A549 (cell line): ENCODE data around the gene ZNF362. TPM values are rescaled to one million over a fixed set of nuclear protein-coding genes. Genes with fewer than 3 reads are reported as not detected.
A peak's percentile ranks its signal among the peaks of the same experiment; 100 is the strongest.

Experiments
- ATAC-seq, 2 experiments: fragments of 200-7000 bp in 1 of 2; fragments of >200 bp in 1 of 2; cut with Nextera tagmentation in 1 of 2; cut with Tn5 transposase in 1 of 2; 3 replicates each; pipeline versions ENCODE4 v1.8.0 to v1.9.1; 2018 to 2020; ENCODE audit warnings: mild to moderate bottlenecking in 1 of 2, moderate library complexity in 1 of 2
- CTCF ChIA-PET: fragments of 300-600 bp; sonication (Branson Sonifier 250); formaldehyde crosslinking; extraction: SDS; loops from one replicate; lab custom pipeline; 2021; ENCODE audit warnings: antibody characterized with exemption, inconsistent platforms; lab: Yijun Ruan, JAX
- POLR2A ChIA-PET: fragments of 350-600 bp; formaldehyde crosslinking; extraction: SDS; loops from one replicate; lab custom pipeline; 2021; ENCODE audit warnings: antibody characterized with exemption, inconsistent platforms; lab: Yijun Ruan, JAX
- DNase-seq, 2 experiments: peaks; one replicate each; pipeline versions ENCODE4 v3.0.0 to v3.0.0-alpha.2; 2011 to 2016; ENCODE audit warnings: low read depth in 1 of 2, low spot score in 1 of 2
- FAIRE-seq: peaks from 2 replicates; lab custom pipeline; 2011; peaks lifted over from hg19 to GRCh38; lab: Jason Lieb, UNC
- H3K27ac ChIP-seq, 2 experiments: fragments of >200 bp; sonication (Bioruptor Twin); formaldehyde crosslinking; 3 replicates each; pipeline ENCODE4 v1.5.1; 2016 to 2017
- H3K4me1 ChIP-seq: fragments of >200 bp; sonication (Bioruptor Twin); formaldehyde crosslinking; 3 replicates; pipeline ENCODE4 v1.6.1; 2016
- H3K4me2 ChIP-seq: fragments of >200 bp; sonication (Bioruptor Twin); formaldehyde crosslinking; 3 replicates; pipeline ENCODE4 v1.6.1; 2016
- H3K4me3 ChIP-seq: fragments of >200 bp; sonication (Bioruptor Twin); formaldehyde crosslinking; 3 replicates; pipeline ENCODE4 v1.5.1; 2016
- H3K9me3 ChIP-seq: fragments of >200 bp; sonication (Bioruptor Twin); formaldehyde crosslinking; 3 replicates; pipeline ENCODE4 v1.6.1; 2016
- EHF ChIP-seq: fragments of 250-450 bp; sonication (Bioruptor Pico); IDR thresholded peaks from 2 replicates; pipeline ENCODE4 v1.5.0; 2020; ENCODE audit warnings: mild to moderate bottlenecking
- EHMT2 ChIP-seq: fragments of 200-600 bp; sonication (generic); IDR thresholded peaks from 2 replicates; pipeline ENCODE4 v1.6.1; 2016; ENCODE audit warnings: antibody characterized with exemption, low read depth, mild to moderate bottlenecking, moderate library complexity
- FOSB ChIP-seq: fragments of 250-450 bp; sonication (Bioruptor Pico); IDR thresholded peaks from 2 replicates; pipeline ENCODE4 v1.5.0; 2020; ENCODE audit warnings: mild to moderate bottlenecking, moderate library complexity
- FOSL2 ChIP-seq, 2 experiments: fragments of 450-650 bp in 1 of 2; fragments of >200 bp in 1 of 2; sonication (Bioruptor Twin) in 1 of 2; formaldehyde crosslinking; IDR thresholded peaks; 2 replicates each; pipeline versions ENCODE4 v1.5.0 to v1.6.1; 2016 to 2020; ENCODE audit warnings: mild to moderate bottlenecking in 1 of 2, moderate library complexity in 1 of 2
- FOXS1 ChIP-seq: fragments of 250-450 bp; sonication (Bioruptor Pico); IDR thresholded peaks from 2 replicates; pipeline ENCODE4 v1.5.0; 2020; ENCODE audit warnings: mild to moderate bottlenecking, moderate library complexity
- HOXB13 ChIP-seq: fragments of 250-450 bp; sonication (Bioruptor Pico); IDR thresholded peaks from 2 replicates; pipeline ENCODE4 v1.5.0; 2020; ENCODE audit warnings: low read depth, mild to moderate bottlenecking, moderate library complexity
- HOXB5 ChIP-seq: fragments of 250-450 bp; sonication (Bioruptor Pico); IDR thresholded peaks from 2 replicates; pipeline ENCODE4 v1.5.0; 2020; ENCODE audit warnings: mild to moderate bottlenecking, moderate library complexity
- JUN ChIP-seq, 2 experiments: fragments of >200 bp; sonication (Bioruptor Twin); formaldehyde crosslinking; IDR thresholded peaks; 2 replicates in 1 of 2; 3 replicates in 1 of 2; pipeline ENCODE4 v1.6.1; 2016 to 2017
- KDM1A ChIP-seq: fragments of 200-600 bp; sonication (generic); IDR thresholded peaks from 2 replicates; pipeline ENCODE4 v1.6.1; 2016; ENCODE audit warnings: low read depth, mild to moderate bottlenecking
- POLR2AphosphoS2 ChIP-seq: conservative IDR thresholded peaks from 2 replicates; pipeline ENCODE4 v1.6.1; 2012; ENCODE audit warnings: low read length, improper control_type of control experiment, inconsistent platforms
- RCOR1 ChIP-seq: fragments of 150-350 bp; IDR thresholded peaks from 2 replicates; pipeline ENCODE4 v1.6.1; 2014; ENCODE audit warnings: antibody characterized with exemption, low read length, low read depth
- RFX5 ChIP-seq: fragments of 450-650 bp; IDR thresholded peaks from 2 replicates; pipeline ENCODE4 v1.7.1; 2014; ENCODE audit warnings: antibody characterized with exemption, mild to moderate bottlenecking, moderate library complexity
- SREBF2 ChIP-seq: fragments of 450-650 bp; IDR thresholded peaks from 2 replicates; pipeline ENCODE4 v1.6.1; 2014; ENCODE audit warnings: mild to moderate bottlenecking, moderate library complexity
- TFCP2L1 ChIP-seq: fragments of 250-450 bp; sonication (Bioruptor Pico); IDR thresholded peaks from 2 replicates; pipeline ENCODE4 v1.5.0; 2021; ENCODE audit warnings: mild to moderate bottlenecking
- TP53 ChIP-seq: fragments of 250-450 bp; sonication (Bioruptor Pico); IDR thresholded peaks from 2 replicates; pipeline ENCODE4 v1.5.0; 2021; ENCODE audit warnings: mild to moderate bottlenecking, moderate library complexity
- ZFP36 ChIP-seq: fragments of 450-650 bp; IDR thresholded peaks from 2 replicates; pipeline ENCODE4 v1.6.1; 2014; ENCODE audit warnings: borderline replicate concordance; ENCODE audit not compliant: partially characterized antibody
- ZSCAN20 ChIP-seq: fragments of 250-450 bp; sonication (Bioruptor Pico); IDR thresholded peaks from 2 replicates; pipeline ENCODE4 v1.8.0; 2022; ENCODE audit warnings: mild to moderate bottlenecking, moderate library complexity
- WGBS: methylation state at CpG from one replicate; pipeline ENCODE4 v1.1.6; 2017; ENCODE audit errors: missing lambda C conversion rate; 5-methylcytosine and 5-hydroxymethylcytosine counted together
- polyA plus RNA-seq, 4 experiments: library from polyadenylated mRNA; depleted of rRNA in 3 of 4; stranded (reverse); fragments of >200 nt; fragmentation: RNase III in 1 of 4; extraction: RNeasy Plus Mini Kit Qiagen cat#74134 plus additional on column Dnase treatment in 1 of 4; gene quantifications; 2 replicates in 3 of 4; 3 replicates in 1 of 4; pipeline ENCODE4 v1.2.3, GENCODE V29; 2011 to 2017
- TF ChIP-seq, protein P1 (sequence below): fragments of 150-350 bp; IDR thresholded peaks from 2 replicates; pipeline ENCODE4 v1.6.1; 2014; ENCODE audit warnings: low read depth, mild to moderate bottlenecking, low read length
- TF ChIP-seq, protein P2 (sequence below): fragments of >200 bp; sonication (Bioruptor Twin); formaldehyde crosslinking; IDR thresholded peaks from 3 replicates; pipeline ENCODE4 v1.6.1; 2016
- TF ChIP-seq, protein P3 (sequence below): IDR thresholded peaks from 2 replicates; pipeline ENCODE4 v1.6.1; 2012

ZNF362 gene
- polyA plus RNA-seq, 2 of the 4 experiments (the other 2 are of a cell fraction), result 4.8 to 7.9 TPM

DNA sequence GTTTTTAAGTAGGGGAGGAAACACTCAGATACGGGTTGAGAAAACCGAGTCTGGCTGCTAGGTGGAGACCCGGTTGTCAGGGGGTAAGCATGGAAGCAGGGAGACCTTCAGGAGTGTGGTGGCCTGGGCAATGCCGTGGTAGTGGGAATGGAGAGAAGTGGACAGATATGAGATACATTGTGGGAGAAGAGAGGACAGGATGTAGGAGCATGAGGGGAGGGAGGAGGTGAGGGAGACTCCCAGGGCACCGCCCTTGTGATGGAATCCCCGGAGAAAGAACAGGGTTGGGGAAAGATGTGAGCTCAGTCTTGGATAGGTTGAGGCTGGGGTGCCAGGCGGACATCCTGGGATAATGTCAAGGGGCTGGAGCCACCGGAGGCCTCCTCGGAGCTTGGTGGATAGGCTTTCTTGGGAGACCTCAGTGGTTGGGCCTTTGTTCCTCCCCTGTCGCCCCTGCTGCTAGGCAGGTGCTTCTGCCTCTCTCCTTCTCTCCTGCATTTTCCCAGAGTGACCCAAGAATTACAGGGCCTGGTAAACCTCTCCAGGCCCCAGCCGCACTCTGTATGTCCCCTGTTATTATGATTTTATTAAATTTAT, 21.3 kb downstream of the ZNF362 start:
- Histone ChIP-seq H3K4me3 (no peak overlapping the region), H3K4me1 (no peaks in the 10 kb centered on the region), H3K4me2 (no peak overlapping the region), H3K27ac (no peak overlapping the region), H3K9me3 (no peaks in the 10 kb centered on the region)
- WGBS, result 94% methylated on average over 11 of the region's 11 CpGs
- POLR2A ChIA-PET, result no interaction called here
- CTCF ChIA-PET, result interaction anchor here (1.4 kb wide), 2 partner anchors 17 to 18 kb away, joined by 3 read pairs; no protein-coding TSS in a partner anchor
- TF ChIP-seq, protein P1, sequence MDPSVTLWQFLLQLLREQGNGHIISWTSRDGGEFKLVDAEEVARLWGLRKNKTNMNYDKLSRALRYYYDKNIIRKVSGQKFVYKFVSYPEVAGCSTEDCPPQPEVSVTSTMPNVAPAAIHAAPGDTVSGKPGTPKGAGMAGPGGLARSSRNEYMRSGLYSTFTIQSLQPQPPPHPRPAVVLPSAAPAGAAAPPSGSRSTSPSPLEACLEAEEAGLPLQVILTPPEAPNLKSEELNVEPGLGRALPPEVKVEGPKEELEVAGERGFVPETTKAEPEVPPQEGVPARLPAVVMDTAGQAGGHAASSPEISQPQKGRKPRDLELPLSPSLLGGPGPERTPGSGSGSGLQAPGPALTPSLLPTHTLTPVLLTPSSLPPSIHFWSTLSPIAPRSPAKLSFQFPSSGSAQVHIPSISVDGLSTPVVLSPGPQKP, result no peak
- no peak for TF ChIP-seq TFCP2L1 (CRISPR knock-in tag)
- no peak for TF ChIP-seq FOXS1 (CRISPR knock-in tag)
- TF ChIP-seq, protein P2, sequence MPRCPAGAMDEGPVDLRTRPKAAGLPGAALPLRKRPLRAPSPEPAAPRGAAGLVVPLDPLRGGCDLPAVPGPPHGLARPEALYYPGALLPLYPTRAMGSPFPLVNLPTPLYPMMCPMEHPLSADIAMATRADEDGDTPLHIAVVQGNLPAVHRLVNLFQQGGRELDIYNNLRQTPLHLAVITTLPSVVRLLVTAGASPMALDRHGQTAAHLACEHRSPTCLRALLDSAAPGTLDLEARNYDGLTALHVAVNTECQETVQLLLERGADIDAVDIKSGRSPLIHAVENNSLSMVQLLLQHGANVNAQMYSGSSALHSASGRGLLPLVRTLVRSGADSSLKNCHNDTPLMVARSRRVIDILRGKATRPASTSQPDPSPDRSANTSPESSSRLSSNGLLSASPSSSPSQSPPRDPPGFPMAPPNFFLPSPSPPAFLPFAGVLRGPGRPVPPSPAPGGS, result no peak
- no peak for TF ChIP-seq ZSCAN20 (CRISPR knock-in tag)
- DNase-seq, result no peak
- ATAC-seq, result no peak
- FAIRE-seq, result no peak

DNA sequence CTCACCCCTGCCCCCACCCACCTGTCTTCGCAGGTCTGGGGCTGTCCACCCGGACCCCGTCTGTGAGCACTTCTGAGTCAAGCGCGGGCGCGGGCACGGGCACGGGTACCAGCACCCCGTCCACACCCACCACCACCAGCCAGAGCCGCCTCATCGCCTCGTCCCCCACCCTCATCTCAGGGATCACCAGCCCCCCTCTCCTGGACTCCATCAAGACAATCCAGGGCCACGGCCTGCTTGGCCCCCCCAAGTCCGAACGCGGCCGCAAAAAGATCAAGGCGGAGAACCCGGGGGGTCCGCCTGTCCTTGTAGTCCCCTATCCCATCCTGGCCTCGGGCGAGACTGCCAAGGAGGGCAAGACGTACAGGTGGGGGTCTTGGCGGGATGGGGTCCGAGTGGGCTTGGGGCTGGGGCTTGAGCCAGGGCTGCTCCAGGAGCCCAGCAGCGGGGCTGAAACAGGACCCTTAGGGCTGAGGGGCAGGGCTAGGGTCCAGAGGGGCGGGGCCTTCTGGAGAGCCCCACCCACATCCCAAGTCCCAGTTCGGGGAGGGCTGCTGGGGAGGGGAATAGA, 23.9 kb downstream of the ZNF362 start:
- FAIRE-seq (no peak), ATAC-seq (no peak), DNase-seq (no peak)
- Histone ChIP-seq H3K9me3 (no peaks in the 10 kb centered on the region), H3K27ac (no peak overlapping the region), H3K4me3 (no peak overlapping the region), H3K4me1 (no peaks in the 10 kb centered on the region), H3K4me2 (no peak overlapping the region)
- ChIA-PET POLR2A (no interaction called here), CTCF (interaction anchor here (2.8 kb wide), 1 partner anchor 16 kb away, joined by 8 read pairs; no protein-coding TSS in a partner anchor)
- WGBS, result 99% methylated on average over 11 of the region's 29 CpGs
- TF ChIP-seq HOXB13 (CRISPR knock-in tag), result no peak
- TF ChIP-seq POLR2AphosphoS2, result no peak
- TF ChIP-seq TP53 (CRISPR knock-in tag), result no peak
- TF ChIP-seq JUN (IDR thresholded peaks at IDR 0.05), result no peak
- TF ChIP-seq, protein P3, sequence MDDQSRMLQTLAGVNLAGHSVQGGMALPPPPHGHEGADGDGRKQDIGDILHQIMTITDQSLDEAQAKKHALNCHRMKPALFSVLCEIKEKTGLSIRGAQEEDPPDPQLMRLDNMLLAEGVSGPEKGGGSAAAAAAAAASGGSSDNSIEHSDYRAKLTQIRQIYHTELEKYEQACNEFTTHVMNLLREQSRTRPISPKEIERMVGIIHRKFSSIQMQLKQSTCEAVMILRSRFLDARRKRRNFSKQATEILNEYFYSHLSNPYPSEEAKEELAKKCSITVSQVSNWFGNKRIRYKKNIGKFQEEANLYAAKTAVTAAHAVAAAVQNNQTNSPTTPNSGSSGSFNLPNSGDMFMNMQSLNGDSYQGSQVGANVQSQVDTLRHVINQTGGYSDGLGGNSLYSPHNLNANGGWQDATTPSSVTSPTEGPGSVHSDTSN, result no peak
- no peak for TF ChIP-seq RFX5
- no peak for TF ChIP-seq SREBF2
- TF ChIP-seq RCOR1, result no peak
- TF ChIP-seq, protein P1, result no peak
- TF ChIP-seq, all 56 proteins: peak for 0

DNA sequence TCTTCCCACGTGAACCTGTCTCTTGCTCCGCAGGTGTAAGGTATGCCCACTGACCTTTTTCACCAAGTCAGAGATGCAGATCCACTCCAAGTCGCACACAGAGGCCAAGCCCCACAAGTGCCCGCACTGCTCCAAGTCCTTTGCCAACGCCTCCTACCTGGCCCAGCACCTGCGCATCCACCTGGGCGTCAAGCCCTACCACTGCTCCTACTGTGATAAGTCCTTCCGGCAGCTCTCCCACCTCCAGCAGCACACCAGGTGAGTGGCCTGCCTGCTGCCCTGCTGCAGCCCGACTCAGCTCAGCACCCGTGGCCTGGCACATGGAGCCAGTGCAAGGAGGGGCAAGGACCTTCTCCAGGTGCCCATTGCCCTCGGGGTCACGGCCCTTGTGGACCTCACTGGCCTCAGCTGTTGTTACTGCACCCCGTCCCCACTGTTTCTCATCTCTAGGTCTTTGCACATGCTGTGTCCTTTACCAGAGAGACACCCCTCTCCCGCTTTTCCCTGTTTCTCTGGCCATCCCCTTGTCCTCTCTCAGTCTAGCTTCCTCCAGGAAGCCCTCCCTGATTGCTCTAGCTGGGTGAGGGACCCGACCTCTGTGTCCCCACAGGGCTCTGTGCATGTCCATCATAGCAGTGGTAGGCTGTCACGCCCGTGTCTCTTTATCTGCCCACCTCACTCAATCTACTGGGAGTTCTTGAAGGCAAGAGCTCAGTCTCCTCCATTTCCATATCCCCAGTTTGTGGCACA, 25.4 kb downstream of the ZNF362 start:
- H3K4me3 ChIP-seq, result no peak overlapping the region
- POLR2A ChIA-PET, result no interaction called here
- TF ChIP-seq EHF (CRISPR knock-in tag) (no peak), KDM1A (no peak), ZFP36 (peak; percentile 52), FOSL2 (IDR thresholded peaks at IDR 0.05) (no peak), FOSL2 (CRISPR knock-in tag; IDR thresholded peaks at IDR 0.05) (no peak), FOSB (CRISPR knock-in tag) (no peak), SREBF2 (no peak), EHMT2 (no peak), HOXB5 (CRISPR knock-in tag) (no peak)
- TF ChIP-seq, all 56 proteins: peak for 1
- CTCF ChIA-PET, result interaction anchor here (0.6 to 2.8 kb wide), 5 partner anchors 13 to 174 kb away, joined by 3 to 8 read pairs (median 3); no protein-coding TSS in a partner anchor
- DNase-seq (no peak), ATAC-seq (no peak), FAIRE-seq (no peak)
- H3K4me2 ChIP-seq, result no peak overlapping the region
- H3K9me3 ChIP-seq, result no peaks in the 10 kb centered on the region
- WGBS, result 93% methylated on average over 17 of the region's 17 CpGs
- no peak overlapping the region for H3K27ac ChIP-seq
- no peaks in the 10 kb centered on the region for H3K4me1 ChIP-seq
